ENCODE data around the gene PLCB3. TPM values are rescaled to one million over a fixed set of nuclear protein-coding genes. Genes with fewer than 3 reads are reported as not detected.

The PLCB3 gene
- total and polyA plus RNA-seq, 2 of the 13 experiments (the other 11 are each of a cell fraction or from before 2014, with no cell fraction given), result 7.5 to 13.8 TPM

GRCh38 chr11:64230171-64230984, 21.0 kb upstream of the PLCB3 start, which contains the start of gene DNAJC4 (continued):
- TF ChIP-seq JARID2 (CRISPR knock-in tag; IDR thresholded peaks at IDR 0.05; ENCODE audit: insufficient replicate concordance) (no peak), MXI1 (IDR thresholded peaks at IDR 0.05; ENCODE audit: borderline replicate concordance, low read depth, low read length) (peak; percentile 84; the same call in 1 of the 3 replicates), ISX (CRISPR knock-in tag; conservative IDR thresholded peaks at IDR 0.05) (no peak), ZNF143 (CRISPR knock-in tag; IDR thresholded peaks at IDR 0.05) (no peak), ZNF33B (CRISPR knock-in tag; IDR thresholded peaks at IDR 0.05) (0 out of 2 replicates have a peak, but pooled peaks have one; percentile 9), UBTF (CRISPR knock-in tag; IDR thresholded peaks at IDR 0.05) (peak; percentile 58; the same call in 1 of the 2 replicates), ZC3H4 (CRISPR knock-in tag; IDR thresholded peaks at IDR 0.05; ENCODE audit: borderline replicate concordance) (no peak), ZHX1 (CRISPR knock-in tag; IDR thresholded peaks at IDR 0.05; ENCODE audit: low read depth) (no peak), ARNTL (CRISPR knock-in tag; IDR thresholded peaks at IDR 0.05) (no peak), ZNF615 (CRISPR knock-in tag; IDR thresholded peaks at IDR 0.05; ENCODE audit: borderline replicate concordance) (no peak), KDM4B (CRISPR knock-in tag; IDR thresholded peaks at IDR 0.05) (no peak), SRY (CRISPR knock-in tag; IDR thresholded peaks at IDR 0.05) (0 out of 2 replicates have a peak, but pooled peaks have one; percentile 56), TEAD2 (CRISPR knock-in tag; IDR thresholded peaks at IDR 0.05) (no peak), ZNF263 (CRISPR knock-in tag; IDR thresholded peaks at IDR 0.05) (0 out of 2 replicates have a peak, but pooled peaks have one; percentile 21), IRX3 (CRISPR knock-in tag; IDR thresholded peaks at IDR 0.05; ENCODE audit: borderline replicate concordance, low read depth) (peak; percentile 80), ZNF660 (CRISPR knock-in tag; IDR thresholded peaks at IDR 0.05; ENCODE audit: borderline replicate concordance, low read depth) (no peak), YEATS4 (CRISPR knock-in tag; IDR thresholded peaks at IDR 0.05; ENCODE audit: borderline replicate concordance) (peak; percentile 34; the same call in 1 of the 2 replicates), CHCHD3 (CRISPR knock-in tag; IDR thresholded peaks at IDR 0.05) (no peak), KMT2A (CRISPR knock-in tag; IDR thresholded peaks at IDR 0.05) (0 out of 2 replicates have a peak, but pooled peaks have one; percentile 32), TEAD3 (CRISPR knock-in tag; optimal IDR thresholded peaks at IDR 0.05; ENCODE audit: borderline replicate concordance) (no peak), TMF1 (CRISPR knock-in tag; IDR thresholded peaks at IDR 0.05; ENCODE audit: low read depth) (peak; percentile 82; the same call in 1 of the 2 replicates), NR2C2 (CRISPR knock-in tag; IDR thresholded peaks at IDR 0.05; ENCODE audit: borderline replicate concordance) (0 out of 2 replicates have a peak, but pooled peaks have one; percentile 28), NR1H2 (CRISPR knock-in tag; IDR thresholded peaks at IDR 0.05; ENCODE audit: borderline replicate concordance, low read depth) (no peak), ARNT2 (CRISPR knock-in tag; IDR thresholded peaks at IDR 0.05; ENCODE audit: low read depth) (no peak), MTA1 (CRISPR knock-in tag; IDR thresholded peaks at IDR 0.05; ENCODE audit: borderline replicate concordance) (0 out of 2 replicates have a peak, but pooled peaks have one; percentile 5), SCMH1 (CRISPR knock-in tag; IDR thresholded peaks at IDR 0.05; ENCODE audit: borderline replicate concordance) (no peak)
